NCI-H1930 (cell line): Measurements from ENCODE around the gene ITSN2.

Experiments
- DNase-seq, 2 experiments: peaks; one replicate each; lab custom pipeline; 2025; lab: John Stamatoyannopoulos, UW

Gene ITSN2

DNA sequence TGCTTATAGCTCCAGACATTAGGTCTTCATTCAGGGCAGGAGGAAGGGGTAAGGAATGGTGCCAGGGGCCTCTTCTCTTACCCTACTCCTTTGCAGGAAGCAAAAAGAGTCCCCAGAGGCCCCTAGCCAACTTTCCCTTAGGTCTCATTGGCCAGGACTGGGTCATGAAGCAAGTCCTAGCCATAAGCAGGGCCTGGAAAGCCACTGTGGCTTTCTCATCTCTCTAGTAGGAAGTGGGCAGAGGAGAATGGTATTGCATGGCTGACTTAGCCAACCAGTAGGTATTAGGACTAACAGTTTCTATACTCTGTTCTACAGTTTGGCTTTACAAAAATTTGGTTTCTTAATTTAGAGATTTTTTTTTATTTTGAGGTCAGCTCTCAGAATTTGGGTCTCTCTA is 180.7 kb downstream of the ITSN2 start:
- no peak for DNase-seq

DNA sequence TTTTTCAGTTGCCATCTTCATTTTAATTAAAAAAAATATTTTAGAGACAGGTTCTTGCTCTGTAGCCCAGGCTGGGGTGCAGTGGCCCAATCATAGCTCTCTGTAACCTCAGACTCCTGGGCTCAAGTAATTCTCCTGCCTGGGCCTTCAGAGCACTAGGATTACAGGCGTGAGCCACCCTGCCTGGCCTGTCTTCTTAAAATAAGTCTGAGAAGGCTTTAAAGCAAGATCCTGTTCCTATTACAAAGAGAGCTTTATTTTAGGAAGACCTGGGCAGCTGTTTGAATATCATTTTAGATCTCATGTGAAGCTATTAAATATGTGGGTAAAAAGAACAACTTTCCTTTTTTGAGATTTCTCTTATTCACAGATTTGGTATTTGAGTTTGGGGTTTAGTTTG is 184.0 kb downstream of the ITSN2 start:
- no peak for DNase-seq

DNA sequence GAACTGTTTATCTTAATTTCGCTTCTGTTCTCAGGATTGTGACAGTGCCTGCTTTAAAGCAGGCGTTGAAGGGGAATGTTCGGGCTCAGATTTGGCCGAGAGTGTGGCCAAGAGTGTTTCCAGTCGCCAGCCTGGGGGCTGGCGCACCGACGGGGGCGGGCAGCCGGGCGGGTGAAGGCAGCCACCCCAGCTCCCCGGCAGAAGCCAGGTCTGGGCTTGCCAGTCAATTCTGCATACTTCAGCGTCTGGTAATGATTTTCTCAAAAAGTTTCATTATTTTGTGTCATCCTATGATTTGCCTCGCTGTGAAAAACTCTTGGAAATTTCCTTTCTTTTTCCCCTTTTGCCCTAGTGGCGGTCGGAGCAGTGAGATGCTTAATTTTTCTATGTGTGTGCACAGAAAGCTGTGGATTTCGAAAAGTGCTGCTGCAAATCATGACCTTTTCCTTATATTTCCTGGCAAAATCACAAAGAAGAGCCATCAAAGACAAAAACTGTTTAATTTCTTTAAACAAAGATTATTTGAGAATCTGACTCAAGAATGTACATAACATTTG is 184.6 kb downstream of the ITSN2 start:
- no peak for DNase-seq

DNA sequence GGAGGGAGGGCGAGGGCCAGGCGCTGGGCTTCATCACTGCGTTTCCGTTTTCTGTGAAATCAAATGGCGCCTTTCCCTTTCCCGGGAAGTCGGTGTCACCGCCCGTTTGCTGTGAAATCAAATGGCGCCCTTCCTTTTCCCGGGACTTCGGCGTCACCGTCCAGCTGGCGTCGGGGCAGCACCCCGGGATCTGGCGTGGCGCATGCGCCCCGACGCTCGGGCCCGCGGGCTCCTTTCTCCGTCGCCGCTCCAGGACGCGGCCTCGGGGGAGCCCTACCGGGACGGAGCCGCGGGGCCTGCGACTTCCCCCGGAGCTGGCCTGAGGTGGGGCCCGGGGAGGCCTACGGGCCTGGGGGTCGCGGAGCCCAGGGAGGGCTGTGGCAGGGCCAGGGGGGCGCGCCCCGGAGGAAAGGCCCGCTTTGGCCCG is 185.5 kb downstream of the ITSN2 start, which contains the start of gene FAM228A:
Gene FAM228A (plus strand): TSS at position 203 of the 427 bp plus-strand sequence. CDS start 428 bp downstream, outside the sequence.
- no peak for DNase-seq

DNA sequence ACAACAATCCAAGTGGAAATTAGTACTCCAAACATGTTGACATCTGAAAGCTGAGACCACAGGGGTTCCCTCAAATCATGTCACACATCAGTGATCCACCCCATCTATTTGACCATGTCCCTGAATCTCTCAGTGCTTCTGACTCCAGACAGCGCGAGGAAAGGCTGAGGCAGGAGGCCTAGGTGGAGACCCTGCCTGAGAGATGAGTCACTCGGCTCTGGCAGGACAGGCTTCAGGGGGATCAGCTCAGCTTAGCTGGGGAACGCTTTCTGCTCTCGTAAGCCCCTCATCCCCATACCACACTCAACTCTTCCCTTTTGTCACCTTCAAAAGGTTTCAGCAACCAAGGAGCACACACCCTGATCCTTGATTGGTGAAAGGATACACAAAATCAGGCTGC is 191.3 kb downstream of the ITSN2 start:
- no peak for DNase-seq

DNA sequence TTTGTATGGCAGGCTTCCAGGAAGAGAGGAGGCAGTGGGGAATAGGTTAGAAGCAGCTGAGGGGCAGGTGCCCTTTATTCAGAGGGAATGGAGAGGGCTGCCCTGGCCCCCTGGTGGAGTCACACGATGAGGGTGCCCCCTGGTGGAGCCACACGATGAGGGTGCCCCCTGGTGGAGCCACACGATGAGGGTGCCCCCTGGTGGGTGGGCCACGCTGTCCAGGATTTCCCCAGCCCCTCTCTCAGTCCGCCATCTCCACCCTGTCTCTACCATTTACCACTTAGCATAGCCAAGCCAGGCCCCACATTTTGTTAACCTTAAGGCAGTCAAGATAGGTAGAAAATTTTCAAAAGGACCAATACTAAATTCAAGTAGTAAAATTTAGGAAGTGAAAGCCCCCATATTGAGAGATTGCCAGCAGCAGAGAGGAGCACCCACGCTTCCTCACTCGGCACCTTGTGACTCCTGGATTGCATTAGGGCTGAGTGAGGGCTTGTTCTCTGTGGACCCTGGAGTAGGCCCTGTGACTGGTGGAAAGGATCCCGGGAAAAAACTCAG is 195.8 kb downstream of the ITSN2 start:
- peak in 1 of 2 experiments; percentile 15 for DNase-seq

DNA sequence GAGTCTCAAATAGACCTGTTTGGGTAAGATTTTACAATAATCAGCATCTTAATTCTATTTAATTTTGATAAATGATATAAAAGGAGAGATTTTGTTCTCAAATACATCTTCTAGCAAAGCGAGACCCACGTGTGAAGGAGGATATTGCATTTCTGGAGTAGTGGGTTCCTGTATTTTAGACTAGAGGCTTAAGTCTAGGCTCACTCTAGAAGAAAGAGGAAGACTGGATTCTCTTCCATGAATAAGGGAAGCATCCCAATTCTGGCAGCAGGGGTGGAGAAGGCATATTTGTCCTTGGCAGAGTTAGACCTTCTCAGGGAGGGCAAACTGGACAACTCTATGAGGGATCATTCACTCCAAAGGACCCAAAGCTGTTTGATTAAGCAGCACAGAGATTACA is 196.7 kb downstream of the ITSN2 start:
- DNase-seq, result no peak

DNA sequence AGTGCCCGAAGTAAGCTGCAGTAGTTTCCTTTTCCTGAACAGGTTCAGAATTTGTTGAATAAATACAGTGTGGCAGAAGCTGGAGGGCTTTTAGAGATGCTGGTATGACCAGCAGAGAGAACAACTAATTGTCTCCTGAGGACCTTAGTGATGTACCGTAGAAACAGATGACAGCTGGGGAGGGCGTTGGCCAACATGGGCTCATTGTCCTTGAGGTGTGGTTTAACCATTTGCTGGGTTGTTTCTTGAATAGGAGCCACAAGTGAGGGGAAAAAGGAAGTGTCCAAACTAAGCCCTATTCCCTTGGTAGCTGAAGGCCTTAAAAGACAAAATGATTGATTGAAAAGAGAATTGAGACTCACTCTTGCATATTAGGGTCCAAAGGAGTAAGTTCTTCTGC is 197.2 kb downstream of the ITSN2 start:
- no peak for DNase-seq

DNA sequence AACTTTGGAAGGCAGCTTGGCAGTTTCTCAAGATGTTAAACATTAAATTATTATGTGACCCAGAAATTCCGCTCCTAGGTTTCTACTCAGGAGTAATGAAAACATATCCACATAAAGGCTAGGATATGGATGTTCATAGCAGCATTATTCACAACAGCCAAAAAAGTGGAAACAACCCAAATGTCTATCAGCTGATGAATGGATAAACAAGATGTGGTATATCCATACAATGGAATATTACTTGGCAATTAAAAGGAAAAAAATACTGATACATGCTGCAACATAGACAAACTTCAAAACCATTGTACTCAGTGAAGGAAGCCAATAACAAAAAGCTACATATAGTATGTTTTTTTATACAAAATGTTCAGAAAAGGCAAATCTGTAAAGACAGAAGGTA is 197.8 kb downstream of the ITSN2 start:
- no peak for DNase-seq

DNA sequence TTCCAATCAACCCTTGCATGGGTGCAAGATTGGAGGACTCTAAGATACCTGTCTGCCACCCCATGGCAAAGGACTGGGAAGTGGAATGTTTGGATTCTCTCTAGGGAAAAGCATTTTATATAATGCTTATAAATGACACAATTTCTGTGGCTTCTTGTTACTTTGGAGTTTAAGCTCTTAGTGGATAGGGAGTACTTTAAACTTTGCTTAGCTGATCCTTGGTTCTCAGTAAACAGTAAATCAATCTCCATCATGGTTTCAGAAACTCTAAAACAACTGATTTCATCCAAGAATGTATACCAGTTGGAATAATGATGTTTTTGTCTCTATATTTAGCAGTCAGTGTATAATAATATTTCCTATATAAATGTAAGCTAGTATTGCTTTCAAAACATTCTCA is 199.6 kb downstream of the ITSN2 start:
- no peak for DNase-seq

DNA sequence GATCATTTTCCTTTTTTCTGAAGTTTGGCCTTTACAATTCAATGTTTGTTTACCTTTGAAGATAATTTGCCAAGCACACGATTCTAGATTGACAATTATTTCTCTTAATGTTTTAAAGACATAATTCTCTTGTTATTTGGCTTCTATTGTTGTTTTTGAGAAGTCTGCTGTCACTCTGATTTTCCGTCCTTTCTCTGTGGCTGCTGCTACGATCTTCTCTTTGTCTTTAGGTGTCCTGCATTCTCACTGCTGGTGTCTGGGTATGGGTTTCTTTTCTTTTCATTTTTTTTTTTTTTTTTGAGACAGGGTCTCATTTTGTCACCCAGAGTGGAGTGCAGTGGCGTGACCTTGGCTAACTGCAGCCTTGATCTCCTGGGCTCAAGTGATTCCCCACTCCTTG is 200.6 kb downstream of the ITSN2 start:
- DNase-seq, result no peak

DNA sequence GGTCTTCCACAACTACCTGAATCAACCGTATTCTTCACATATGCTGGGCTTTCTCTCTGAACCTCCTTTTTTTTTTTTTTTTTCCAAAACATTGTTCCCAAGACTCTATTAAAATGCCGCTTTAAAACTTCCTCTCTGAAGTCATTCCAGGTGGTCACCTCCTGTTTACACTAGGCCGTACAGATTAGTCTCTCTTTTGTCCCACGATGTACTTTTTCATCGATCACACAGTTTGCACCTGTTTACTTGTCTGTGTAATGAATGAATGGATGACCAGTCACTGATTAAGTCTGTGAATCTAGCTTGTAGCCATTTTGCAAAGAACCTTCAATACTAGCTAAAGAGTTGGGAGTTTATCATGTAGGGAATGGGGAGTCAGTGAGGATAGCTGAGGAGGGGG is 202.2 kb downstream of the ITSN2 start:
- DNase-seq, result no peak

DNA sequence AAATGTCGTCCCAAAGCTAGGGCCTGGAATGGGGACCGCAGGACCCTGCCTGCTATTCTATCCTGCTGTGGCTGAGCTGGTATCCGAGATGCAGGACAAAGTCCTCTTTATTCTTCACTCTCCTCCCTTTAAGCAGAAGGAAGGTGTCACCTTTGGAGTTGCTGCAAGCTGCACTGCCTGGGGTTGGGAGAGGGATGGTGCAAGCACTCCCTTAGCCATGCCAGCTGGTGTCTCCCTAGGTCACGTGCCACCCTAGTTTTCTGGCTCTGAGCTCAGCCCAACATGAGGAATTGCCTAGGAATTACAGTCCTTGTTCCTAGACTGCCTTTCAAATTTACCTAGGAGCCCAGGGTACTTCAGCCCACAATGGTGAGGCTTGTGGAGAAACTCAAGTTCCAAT is 206.9 kb downstream of the ITSN2 start:
- no peak for DNase-seq
